ENCODE results near the gene PCDHB13. TPM values are rescaled to one million over a fixed set of nuclear protein-coding genes. Genes with fewer than 3 reads are reported as not detected.

PCDHB13 gene
- total and polyA plus RNA-seq, 9 donors = 1.3 to 5.9 (median 4.4) TPM

DNA sequence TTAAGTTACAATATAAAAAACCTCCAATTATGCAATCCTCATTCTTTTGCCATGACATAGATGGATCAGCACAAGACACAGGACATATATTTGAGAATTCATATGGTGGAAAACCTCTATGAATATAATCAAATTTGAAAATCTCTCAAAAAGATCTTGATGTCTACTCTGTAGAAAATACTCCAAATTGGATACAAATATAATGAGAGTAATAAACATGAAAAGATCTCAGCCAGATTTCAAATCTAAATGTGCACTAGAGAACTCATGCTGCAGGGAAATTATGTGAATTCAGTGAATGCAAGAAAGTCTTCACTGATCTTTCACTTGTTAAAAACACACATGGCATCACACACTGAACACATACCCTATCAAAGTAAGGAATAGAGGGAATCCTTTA, 45.2 kb downstream of the PCDHB13 start:
- intact Hi-C loops (cut with DNase I) = no loop called here
- H3K36me3 ChIP-seq = no peaks in the 10 kb centered on the region
- DNase-seq = no peak

GRCh38 chr5:141260458-141261237, 46.9 kb downstream of the PCDHB13 start:
- Histone ChIP-seq H3K9me3 (peaks cover 9 to 41% of the 10 kb centered on the region in 2 donors), H3K4me3 (no peak overlapping the region), H3K27me3 (no peaks in the 10 kb centered on the region), H3K36me3 (no peaks in the 10 kb centered on the region), H3K4me1 (ENCODE audit: insufficient read depth) (no peaks in the 10 kb centered on the region), H3K27ac (no peak overlapping the region)
- WGBS, 3 donors = 62 to 69% (median 63%) methylated on average over 5 of the region's 5 CpGs
- no peak for DNase-seq
- TF ChIP-seq EP300 (IDR thresholded peaks at IDR 0.05) (no peak), POLR2A (IDR thresholded peaks at IDR 0.05) (no peak), CTCF (IDR thresholded peaks at IDR 0.05) (no peak)
- intact Hi-C loops (cut with DNase I) = no loop called here

More for the DNA sequence above, 45.2 kb downstream of the PCDHB13 start:
- Histone ChIP-seq H3K9me3 (peaks cover 4 to 39% of the 10 kb centered on the region in 2 donors), H3K27ac (no peak overlapping the region), H3K4me3 (no peak overlapping the region), H3K27me3 (no peaks in the 10 kb centered on the region), H3K4me1 (ENCODE audit: insufficient read depth) (no peaks in the 10 kb centered on the region)
- TF ChIP-seq POLR2A (IDR thresholded peaks at IDR 0.05) = no peak
- TF ChIP-seq EP300 (IDR thresholded peaks at IDR 0.05) = no peak
- TF ChIP-seq CTCF (IDR thresholded peaks at IDR 0.05) = no peak

- H3K4me3 ChIP-seq = no peak overlapping the region
- H3K9me3 ChIP-seq = peaks cover 9 to 46% of the 10 kb centered on the region in 2 donors
- no peak overlapping the region for H3K27ac ChIP-seq
- no peaks in the 10 kb centered on the region for H3K27me3 ChIP-seq
- no peak for DNase-seq
- H3K4me1 ChIP-seq (ENCODE audit: insufficient read depth) = no peaks in the 10 kb centered on the region
- no peaks in the 10 kb centered on the region for H3K36me3 ChIP-seq
- TF ChIP-seq EP300 (IDR thresholded peaks at IDR 0.05) (no peak), POLR2A (IDR thresholded peaks at IDR 0.05) (no peak), CTCF (IDR thresholded peaks at IDR 0.05) (no peak)
- intact Hi-C loops (cut with DNase I) = no loop called here
- WGBS, 3 donors = 62 to 71% (median 70%) methylated on average over 1 of the region's 1 CpG
These were observed 47.5 kb downstream of the PCDHB13 start for GRCh38 chr5:141261238-141261546.

Other genes with a start within 250 kb of the PCDHB13 start
Only the 30 nearest of the 37 such genes appear.
- gene PCDHB1, start 162.5 kb upstream of the PCDHB13 start, total RNA-seq = under 1 TPM in 2 of 7 donors, not detected in 5; 0.03 to 0.34 TPM
- gene PCDHB1, start 162.5 kb upstream of the PCDHB13 start, polyA plus RNA-seq = not detected
- 1 to 10 TPM; 1.9 to 4.0 (median 3.3) TPM for gene PCDHB2, start 119.3 kb upstream of the PCDHB13 start, total RNA-seq
- 1 to 10 TPM; 1.7 to 2.5 TPM for gene PCDHB2, start 119.3 kb upstream of the PCDHB13 start, polyA plus RNA-seq
- gene PCDHB3, start 113.4 kb upstream of the PCDHB13 start, total RNA-seq = 1 to 10 TPM; 2.5 to 4.1 (median 3.2) TPM
- gene PCDHB3, start 113.4 kb upstream of the PCDHB13 start, polyA plus RNA-seq = 1 to 10 TPM; 1.4 to 2.3 TPM
- 10 to 100 TPM in 1 of 7 donors, 1 to 10 TPM in 6; 2.5 to 12.6 (median 6.9) TPM for gene PCDHB4, start 92.1 kb upstream of the PCDHB13 start, total RNA-seq
- 1 to 10 TPM; 4.2 to 5.0 TPM for gene PCDHB4, start 92.1 kb upstream of the PCDHB13 start, polyA plus RNA-seq
- 10 to 100 TPM in 5 of 7 donors, 1 to 10 TPM in 2; 7.3 to 16.2 (median 12.7) TPM for gene PCDHB5, start 78.7 kb upstream of the PCDHB13 start, total RNA-seq
- 1 to 10 TPM; 7.4 to 8.6 TPM for gene PCDHB5, start 78.7 kb upstream of the PCDHB13 start, polyA plus RNA-seq
- 1 to 10 TPM in 6 of 7 donors, under 1 TPM in 1; 0.34 to 2.4 (median 2.0) TPM for gene PCDHB6, start 63.9 kb upstream of the PCDHB13 start, total RNA-seq
- gene PCDHB6, start 63.9 kb upstream of the PCDHB13 start, polyA plus RNA-seq = 1 to 10 TPM; 1.1 TPM
- gene PCDHB7, start 41.3 kb upstream of the PCDHB13 start, total RNA-seq = 1 to 10 TPM; 1.4 to 5.1 (median 4.0) TPM
- gene PCDHB7, start 41.3 kb upstream of the PCDHB13 start, polyA plus RNA-seq = 1 to 10 TPM; 2.2 to 3.0 TPM
- gene PCDHB8, start 36.1 kb upstream of the PCDHB13 start, total RNA-seq = 1 to 10 TPM; 1.2 to 5.8 (median 2.9) TPM
- 1 to 10 TPM in 1 of 2 donors, under 1 TPM in 1; 0.42 to 1.2 TPM for gene PCDHB8, start 36.1 kb upstream of the PCDHB13 start, polyA plus RNA-seq
- gene PCDHB16, start 31.5 kb upstream of the PCDHB13 start, total RNA-seq = 10 to 100 TPM in 2 of 7 donors, 1 to 10 TPM in 5; 5.6 to 11.1 (median 6.9) TPM
- gene PCDHB16, start 31.5 kb upstream of the PCDHB13 start, polyA plus RNA-seq = 1 to 10 TPM; 3.1 to 4.2 TPM
- 1 to 10 TPM; 2.0 to 5.4 (median 3.8) TPM for gene PCDHB9, start 26.8 kb upstream of the PCDHB13 start, total RNA-seq
- gene PCDHB9, start 26.8 kb upstream of the PCDHB13 start, polyA plus RNA-seq = 1 to 10 TPM; 1.5 to 3.3 TPM
- 1 to 10 TPM; 2.7 to 5.2 (median 3.1) TPM for gene PCDHB10, start 21.6 kb upstream of the PCDHB13 start, total RNA-seq
- gene PCDHB10, start 21.6 kb upstream of the PCDHB13 start, polyA plus RNA-seq = 1 to 10 TPM; 2.9 to 3.4 TPM
- gene PCDHB11, start 14.3 kb upstream of the PCDHB13 start, total RNA-seq = 1 to 10 TPM; 2.5 to 9.2 (median 6.0) TPM
- 1 to 10 TPM; 1.8 to 3.2 TPM for gene PCDHB11, start 14.3 kb upstream of the PCDHB13 start, polyA plus RNA-seq
- gene PCDHB12, start 5.2 kb upstream of the PCDHB13 start, total RNA-seq = 1 to 10 TPM; 2.8 to 8.8 (median 6.9) TPM
- 1 to 10 TPM; 2.8 to 2.9 TPM for gene PCDHB12, start 5.2 kb upstream of the PCDHB13 start, polyA plus RNA-seq
- gene PCDHB14, start 9.4 kb downstream of the PCDHB13 start, total RNA-seq = 1 to 10 TPM; 3.8 to 7.2 (median 5.4) TPM
- gene PCDHB14, start 9.4 kb downstream of the PCDHB13 start, polyA plus RNA-seq = 1 to 10 TPM; 3.8 to 4.5 TPM
- gene PCDHB15, start 31.5 kb downstream of the PCDHB13 start, total RNA-seq = 10 to 100 TPM in 4 of 7 donors, 1 to 10 TPM in 3; 3.4 to 17.0 (median 10.3) TPM
- 1 to 10 TPM; 6.7 to 8.2 TPM for gene PCDHB15, start 31.5 kb downstream of the PCDHB13 start, polyA plus RNA-seq
- 1 to 10 TPM in 1 of 7 donors, under 1 TPM in 3, not detected in 3; 0.40 to 1.4 (median 0.54) TPM for gene SLC25A2, start 90.1 kb downstream of the PCDHB13 start, total RNA-seq
- gene SLC25A2, start 90.1 kb downstream of the PCDHB13 start, polyA plus RNA-seq = under 1 TPM in 1 of 2 donors, not detected in 1; 0.10 TPM
- gene TAF7, start 106.9 kb downstream of the PCDHB13 start, total RNA-seq = 100 to 1,000 TPM in 4 of 7 donors, 10 to 100 TPM in 3; 65.1 to 141 (median 102) TPM
- 100 to 1,000 TPM in 1 of 2 donors, 10 to 100 TPM in 1; 96.4 to 136 TPM for gene TAF7, start 106.9 kb downstream of the PCDHB13 start, polyA plus RNA-seq
- 1 to 10 TPM in 3 of 7 donors, under 1 TPM in 4; 0.72 to 2.8 (median 1.00) TPM for gene PCDHGA1, start 116.6 kb downstream of the PCDHB13 start, total RNA-seq
- under 1 TPM; 0.29 to 0.90 TPM for gene PCDHGA1, start 116.6 kb downstream of the PCDHB13 start, polyA plus RNA-seq
- gene PCDHGA2, start 124.8 kb downstream of the PCDHB13 start, total RNA-seq = 10 to 100 TPM in 5 of 7 donors, 1 to 10 TPM in 2; 7.3 to 13.5 (median 12.0) TPM
- gene PCDHGA2, start 124.8 kb downstream of the PCDHB13 start, polyA plus RNA-seq = 1 to 10 TPM; 3.0 to 5.4 TPM
- 1 to 10 TPM; 5.3 to 8.6 (median 5.9) TPM for gene PCDHGA3, start 129.9 kb downstream of the PCDHB13 start, total RNA-seq
- 1 to 10 TPM; 1.9 to 2.9 TPM for gene PCDHGA3, start 129.9 kb downstream of the PCDHB13 start, polyA plus RNA-seq
- 1 to 10 TPM; 3.7 to 9.3 (median 5.5) TPM for gene PCDHGB1, start 136.2 kb downstream of the PCDHB13 start, total RNA-seq
- 1 to 10 TPM; 1.1 to 1.4 TPM for gene PCDHGB1, start 136.2 kb downstream of the PCDHB13 start, polyA plus RNA-seq
- gene PCDHGA4, start 141.1 kb downstream of the PCDHB13 start, total RNA-seq = 1 to 10 TPM; 4.4 to 8.2 (median 6.6) TPM
- gene PCDHGA4, start 141.1 kb downstream of the PCDHB13 start, polyA plus RNA-seq = 1 to 10 TPM; 1.2 to 3.8 TPM
- 10 to 100 TPM in 2 of 7 donors, 1 to 10 TPM in 5; 4.5 to 11.9 (median 9.3) TPM for gene PCDHGB2, start 146.1 kb downstream of the PCDHB13 start, total RNA-seq
- 1 to 10 TPM; 1.9 to 4.3 TPM for gene PCDHGB2, start 146.1 kb downstream of the PCDHB13 start, polyA plus RNA-seq
- gene PCDHGA5, start 150.2 kb downstream of the PCDHB13 start, total RNA-seq = 1 to 10 TPM; 4.5 to 9.5 (median 6.4) TPM
- gene PCDHGA5, start 150.2 kb downstream of the PCDHB13 start, polyA plus RNA-seq = 1 to 10 TPM; 1.7 to 3.2 TPM
- gene PCDHGB3, start 156.3 kb downstream of the PCDHB13 start, total RNA-seq = 1 to 10 TPM; 4.1 to 8.6 (median 5.6) TPM
- 1 to 10 TPM; 1.1 to 2.1 TPM for gene PCDHGB3, start 156.3 kb downstream of the PCDHB13 start, polyA plus RNA-seq
- 10 to 100 TPM in 3 of 7 donors, 1 to 10 TPM in 4; 6.7 to 14.5 (median 8.7) TPM for gene PCDHGA6, start 160.0 kb downstream of the PCDHB13 start, total RNA-seq
- 1 to 10 TPM; 3.6 to 4.2 TPM for gene PCDHGA6, start 160.0 kb downstream of the PCDHB13 start, polyA plus RNA-seq
- 1 to 10 TPM; 4.2 to 8.6 (median 5.8) TPM for gene PCDHGA7, start 168.8 kb downstream of the PCDHB13 start, total RNA-seq
- gene PCDHGA7, start 168.8 kb downstream of the PCDHB13 start, polyA plus RNA-seq = 1 to 10 TPM; 1.3 to 2.3 TPM
- gene PCDHGB4, start 173.8 kb downstream of the PCDHB13 start, total RNA-seq = 10 to 100 TPM in 1 of 7 donors, 1 to 10 TPM in 6; 6.0 to 12.0 (median 8.8) TPM
- gene PCDHGB4, start 173.8 kb downstream of the PCDHB13 start, polyA plus RNA-seq = 1 to 10 TPM; 2.1 to 3.1 TPM
- 1 to 10 TPM; 2.9 to 7.6 (median 3.8) TPM for gene PCDHGA8, start 178.7 kb downstream of the PCDHB13 start, total RNA-seq
- gene PCDHGA8, start 178.7 kb downstream of the PCDHB13 start, polyA plus RNA-seq = under 1 TPM; 0.37 to 0.41 TPM
- 10 to 100 TPM; 13.2 to 19.7 (median 18.2) TPM for gene PCDHGB5, start 184.0 kb downstream of the PCDHB13 start, total RNA-seq
- 1 to 10 TPM; 4.5 to 8.2 TPM for gene PCDHGB5, start 184.0 kb downstream of the PCDHB13 start, polyA plus RNA-seq